Liver (tissue), 9 donors: Measurements from ENCODE around the gene RGS1. TPM values are rescaled to one million over a fixed set of nuclear protein-coding genes. Genes with fewer than 3 reads are reported as not detected.

ENCODE experiments used
- DNase-seq: peaks from one replicate; pipeline ENCODE4 v3.0.0-alpha.2; 2017; ENCODE audit warnings: low spot score
- H3K27ac ChIP-seq, 2 donors: one replicate each; pipeline ENCODE4 v1.7.0; 2013; ENCODE audit warnings: inconsistent platforms in 2 of 2, low read length in 2 of 2, control low read depth in 1 of 2, low read depth in 1 of 2, mild to moderate bottlenecking in 1 of 2
- H3K27me3 ChIP-seq, 4 donors: one replicate each; pipeline versions ENCODE4 v1.6.1 to v1.7.0; 2013; ENCODE audit warnings: low read length in 3 of 4, inconsistent platforms in 1 of 4, mild to moderate bottlenecking in 1 of 4, moderate library complexity in 1 of 4; ENCODE audit not compliant: control insufficient read depth in 4 of 4, insufficient read depth in 4 of 4
- H3K36me3 ChIP-seq, 4 donors: one replicate each; pipeline versions ENCODE4 v1.6.1 to v1.7.0; 2013; ENCODE audit warnings: low read length in 3 of 4, mild to moderate bottlenecking in 3 of 4, low read depth in 1 of 4, moderate library complexity in 1 of 4; ENCODE audit not compliant: control insufficient read depth in 4 of 4, insufficient read depth in 3 of 4
- H3K4me1 ChIP-seq, 4 donors: one replicate each; pipeline versions ENCODE4 v1.6.1 to v1.7.0; 2013; ENCODE audit warnings: low read length in 3 of 4, mild to moderate bottlenecking in 3 of 4, moderate library complexity in 1 of 4; ENCODE audit not compliant: control insufficient read depth in 4 of 4, insufficient read depth in 4 of 4
- H3K4me3 ChIP-seq, 3 donors: one replicate each; pipeline versions ENCODE4 v1.6.1 to v1.7.0; 2013; ENCODE audit warnings: low read length in 3 of 3, control low read depth in 1 of 3, low read depth in 1 of 3, mild to moderate bottlenecking in 1 of 3
- H3K9ac ChIP-seq, 2 donors: one replicate each; pipeline ENCODE4 v1.7.0; 2013; ENCODE audit warnings: low read length in 2 of 2, mild to moderate bottlenecking in 2 of 2, moderate library complexity in 2 of 2, control low read depth in 1 of 2, low read depth in 1 of 2
- H3K9me3 ChIP-seq, 4 donors: one replicate each; pipeline versions ENCODE4 v1.6.1 to v1.7.0; 2013; ENCODE audit warnings: low read length in 3 of 4; ENCODE audit not compliant: control insufficient read depth in 4 of 4
- FOXA1 ChIP-seq: IDR thresholded peaks from 2 replicates; pipeline ENCODE4 v1.6.1; 2016; ENCODE audit warnings: antibody characterized with exemption
- GABPA ChIP-seq, 2 donors: IDR thresholded peaks in 1 of 2; conservative IDR thresholded peaks in 1 of 2; 2 replicates each; pipeline ENCODE4 v1.6.1; 2016; ENCODE audit warnings: antibody characterized with exemption in 2 of 2, mild to moderate bottlenecking in 1 of 2, moderate library complexity in 1 of 2
- HNF4A ChIP-seq, 2 donors: conservative IDR thresholded peaks; 2 replicates each; pipeline ENCODE4 v1.6.1; 2016; ENCODE audit warnings: antibody characterized with exemption in 2 of 2, mild to moderate bottlenecking in 2 of 2
- HNF4G ChIP-seq: IDR thresholded peaks from 2 replicates; pipeline ENCODE4 v1.6.1; 2016; ENCODE audit warnings: antibody characterized with exemption
- RAD21 ChIP-seq, 2 donors: IDR thresholded peaks; 2 replicates each; pipeline ENCODE4 v1.6.1; 2016; ENCODE audit warnings: antibody characterized with exemption in 2 of 2, mild to moderate bottlenecking in 2 of 2
- TAF1 ChIP-seq: conservative IDR thresholded peaks from 2 replicates; pipeline ENCODE4 v1.6.1; 2016; ENCODE audit warnings: antibody characterized with exemption, mild to moderate bottlenecking
- WGBS: extraction: QIAGEN DNeasy Blood & Tissue Kit; methylation state at CpG from one replicate; pipeline ENCODE4 v1.1.7; 2013; 5-methylcytosine and 5-hydroxymethylcytosine counted together
- polyA plus RNA-seq, 2 donors: library from polyadenylated mRNA; stranded (reverse) in 1 of 2; unstranded in 1 of 2; fragments of 200-250 nt in 1 of 2; fragments of >200 nt in 1 of 2; fragmentation: Nextera tagmentation in 1 of 2; extraction: Ambion mirVana in 1 of 2; gene quantifications; one replicate each; pipeline versions ENCODE4 v1.2.1 to v1.2.3, GENCODE V29; 2013 to 2015
- total RNA-seq, 2 donors: library from RNA; depleted of rRNA; stranded (reverse); fragments of >200 nt; gene quantifications; one replicate each; pipeline ENCODE4 v1.2.3, GENCODE V29; 2014
- TF ChIP-seq, protein P1 (sequence below): fragments of 150-350 bp; IDR thresholded peaks from 2 replicates; pipeline ENCODE4 v1.5.1; 2017; ENCODE audit warnings: improper control_type of control experiment, low read depth, low read length; ENCODE audit not compliant: missing input control
- TF ChIP-seq, protein P2 (sequence below): IDR thresholded peaks from 2 replicates; pipeline ENCODE4 v1.6.1; 2016; ENCODE audit warnings: antibody characterized with exemption, mild to moderate bottlenecking
- donor health status: healthy.
- donor health status: healthy.
- donor health status: healthy.
- donor health status: healthy.
- donor health status: healthy.

The RGS1 gene
- total and polyA plus RNA-seq, 4 donors: 1.8 to 7.7 (median 6.0) TPM

DNA sequence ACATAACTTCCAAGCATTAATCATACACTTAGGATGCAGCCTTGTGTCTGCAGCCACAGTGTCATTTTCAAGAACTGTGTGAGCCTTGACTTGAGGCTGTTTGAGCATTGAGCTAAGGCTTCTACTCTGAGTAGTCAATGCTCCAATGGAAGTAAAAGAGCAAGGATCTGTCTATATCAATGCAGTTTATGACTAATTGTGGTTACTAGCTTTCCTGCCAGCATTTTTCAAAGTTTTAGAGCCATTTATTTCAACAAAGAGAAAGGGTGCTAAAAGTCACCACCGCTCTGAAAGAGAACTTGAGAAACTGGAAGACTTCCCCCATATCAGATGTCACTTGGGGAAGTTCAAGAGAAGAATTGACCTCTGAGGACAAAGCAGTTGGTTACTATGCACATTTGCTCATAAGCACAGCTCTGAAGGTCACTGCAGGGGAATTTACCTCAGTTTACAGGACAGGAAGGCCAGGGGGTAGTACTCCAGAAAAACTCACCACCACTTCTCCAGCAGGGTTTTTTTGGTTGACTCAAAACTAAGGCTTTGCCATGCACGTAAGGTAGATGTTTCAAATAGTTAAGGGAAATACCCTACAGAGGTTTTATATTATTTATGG is 24.5 kb upstream of the RGS1 start:
- Histone ChIP-seq H3K9me3 (no peaks in the 10 kb centered on the region), H3K27ac (no peak overlapping the region), H3K4me3 (no peak overlapping the region), H3K9ac (no peak overlapping the region), H3K27me3 (no peaks in the 10 kb centered on the region), H3K36me3 (no peaks in the 10 kb centered on the region), H3K4me1 (no peaks in the 10 kb centered on the region)
- 81% methylated on average over 2 of the region's 2 CpGs for WGBS
- TF ChIP-seq, protein P1, sequence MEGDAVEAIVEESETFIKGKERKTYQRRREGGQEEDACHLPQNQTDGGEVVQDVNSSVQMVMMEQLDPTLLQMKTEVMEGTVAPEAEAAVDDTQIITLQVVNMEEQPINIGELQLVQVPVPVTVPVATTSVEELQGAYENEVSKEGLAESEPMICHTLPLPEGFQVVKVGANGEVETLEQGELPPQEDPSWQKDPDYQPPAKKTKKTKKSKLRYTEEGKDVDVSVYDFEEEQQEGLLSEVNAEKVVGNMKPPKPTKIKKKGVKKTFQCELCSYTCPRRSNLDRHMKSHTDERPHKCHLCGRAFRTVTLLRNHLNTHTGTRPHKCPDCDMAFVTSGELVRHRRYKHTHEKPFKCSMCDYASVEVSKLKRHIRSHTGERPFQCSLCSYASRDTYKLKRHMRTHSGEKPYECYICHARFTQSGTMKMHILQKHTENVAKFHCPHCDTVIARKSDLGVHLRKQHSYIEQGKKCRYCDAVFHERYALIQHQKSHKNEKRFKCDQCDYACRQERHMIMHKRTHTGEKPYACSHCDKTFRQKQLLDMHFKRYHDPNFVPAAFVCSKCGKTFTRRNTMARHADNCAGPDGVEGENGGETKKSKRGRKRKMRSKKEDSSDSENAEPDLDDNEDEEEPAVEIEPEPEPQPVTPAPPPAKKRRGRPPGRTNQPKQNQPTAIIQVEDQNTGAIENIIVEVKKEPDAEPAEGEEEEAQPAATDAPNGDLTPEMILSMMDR: no peak
- TF ChIP-seq TAF1: no peak
- DNase-seq: no peak

DNA sequence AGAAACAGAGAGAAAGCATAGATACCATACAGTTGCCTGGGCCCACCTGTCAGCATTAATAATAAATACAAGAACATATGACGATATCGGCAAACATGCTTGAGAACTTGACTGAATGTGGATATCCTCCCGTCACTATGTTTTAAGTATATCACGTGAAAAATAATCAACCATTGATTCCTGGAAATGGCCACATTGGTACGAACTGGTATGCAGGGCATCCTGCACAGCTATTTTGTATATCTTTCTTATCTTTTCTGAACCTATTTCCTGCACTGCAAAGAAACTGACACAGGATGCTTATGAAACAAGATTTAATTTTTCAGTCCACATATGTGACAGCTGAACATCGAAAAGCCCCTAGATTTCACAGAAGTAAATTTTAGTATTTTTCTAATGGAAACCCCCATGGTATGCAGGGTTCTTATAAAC is 22.8 kb upstream of the RGS1 start:
- Histone ChIP-seq H3K9me3 (no peaks in the 10 kb centered on the region), H3K4me3 (no peak overlapping the region), H3K27me3 (no peaks in the 10 kb centered on the region), H3K9ac (no peak overlapping the region), H3K27ac (no peak overlapping the region), H3K36me3 (no peaks in the 10 kb centered on the region), H3K4me1 (no peaks in the 10 kb centered on the region)
- 76% methylated on average over 6 of the region's 6 CpGs for WGBS
- TF ChIP-seq GABPA (IDR thresholded peaks at IDR 0.05 in 1 of 2, conservative IDR thresholded peaks at IDR 0.05 in 1 of 2) (no peak), TAF1 (no peak), HNF4A (conservative IDR thresholded peaks at IDR 0.05) (no peak), RAD21 (IDR thresholded peaks at IDR 0.05) (no peak), FOXA1 (no peak)
- TF ChIP-seq, protein P2, sequence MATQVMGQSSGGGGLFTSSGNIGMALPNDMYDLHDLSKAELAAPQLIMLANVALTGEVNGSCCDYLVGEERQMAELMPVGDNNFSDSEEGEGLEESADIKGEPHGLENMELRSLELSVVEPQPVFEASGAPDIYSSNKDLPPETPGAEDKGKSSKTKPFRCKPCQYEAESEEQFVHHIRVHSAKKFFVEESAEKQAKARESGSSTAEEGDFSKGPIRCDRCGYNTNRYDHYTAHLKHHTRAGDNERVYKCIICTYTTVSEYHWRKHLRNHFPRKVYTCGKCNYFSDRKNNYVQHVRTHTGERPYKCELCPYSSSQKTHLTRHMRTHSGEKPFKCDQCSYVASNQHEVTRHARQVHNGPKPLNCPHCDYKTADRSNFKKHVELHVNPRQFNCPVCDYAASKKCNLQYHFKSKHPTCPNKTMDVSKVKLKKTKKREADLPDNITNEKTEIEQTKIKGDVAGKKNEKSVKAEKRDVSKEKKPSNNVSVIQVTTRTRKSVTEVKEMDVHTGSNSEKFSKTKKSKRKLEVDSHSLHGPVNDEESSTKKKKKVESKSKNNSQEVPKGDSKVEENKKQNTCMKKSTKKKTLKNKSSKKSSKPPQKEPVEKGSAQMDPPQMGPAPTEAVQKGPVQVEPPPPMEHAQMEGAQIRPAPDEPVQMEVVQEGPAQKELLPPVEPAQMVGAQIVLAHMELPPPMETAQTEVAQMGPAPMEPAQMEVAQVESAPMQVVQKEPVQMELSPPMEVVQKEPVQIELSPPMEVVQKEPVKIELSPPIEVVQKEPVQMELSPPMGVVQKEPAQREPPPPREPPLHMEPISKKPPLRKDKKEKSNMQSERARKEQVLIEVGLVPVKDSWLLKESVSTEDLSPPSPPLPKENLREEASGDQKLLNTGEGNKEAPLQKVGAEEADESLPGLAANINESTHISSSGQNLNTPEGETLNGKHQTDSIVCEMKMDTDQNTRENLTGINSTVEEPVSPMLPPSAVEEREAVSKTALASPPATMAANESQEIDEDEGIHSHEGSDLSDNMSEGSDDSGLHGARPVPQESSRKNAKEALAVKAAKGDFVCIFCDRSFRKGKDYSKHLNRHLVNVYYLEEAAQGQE: no peak
- TF ChIP-seq, protein P1: no peak
- DNase-seq: no peak

DNA sequence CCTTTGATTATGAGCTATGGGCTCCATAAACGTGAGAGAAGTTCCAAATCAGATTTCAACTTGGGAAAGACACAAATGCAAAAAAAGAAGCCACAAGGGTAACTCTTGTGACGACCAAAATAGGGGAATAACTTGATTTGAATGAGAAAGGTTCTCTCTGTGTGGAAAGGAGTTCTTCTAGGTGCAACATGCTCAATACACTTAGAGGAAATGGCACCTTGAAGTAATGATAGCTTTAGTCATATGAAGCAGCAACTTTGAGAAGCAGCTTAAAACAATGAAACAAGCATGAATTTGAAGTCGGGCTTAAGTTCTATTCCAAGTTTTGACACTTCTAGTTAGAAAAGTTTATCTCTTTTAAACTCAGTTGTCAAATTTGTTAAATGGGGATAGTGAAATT is 21.8 kb upstream of the RGS1 start:
- Histone ChIP-seq H3K36me3 (no peaks in the 10 kb centered on the region), H3K9me3 (no peaks in the 10 kb centered on the region), H3K4me1 (no peaks in the 10 kb centered on the region), H3K4me3 (no peak overlapping the region), H3K27ac (no peak overlapping the region), H3K9ac (no peak overlapping the region), H3K27me3 (no peaks in the 10 kb centered on the region)
- WGBS: 73% methylated on average over 3 of the region's 3 CpGs
- TF ChIP-seq HNF4G: no peak
- no peak for DNase-seq
